22Rv1 (cell line): ENCODE data around the gene MAML3.

ENCODE experiments used
- CTCF ChIP-seq: fragments of 450-650 bp; IDR thresholded peaks from 2 replicates; pipeline ENCODE4 v1.5.1; 2017; ENCODE audit warnings: mild to moderate bottlenecking
- ZFX ChIP-seq: fragments of 450-650 bp; IDR thresholded peaks from 2 replicates; pipeline ENCODE4 v1.6.1; 2017; ENCODE audit warnings: antibody characterized with exemption, borderline replicate concordance

- no peak for TF ChIP-seq CTCF
- no peak for TF ChIP-seq ZFX
These were observed 468.8 kb downstream of the MAML3 start for GRCh38 chr4:139685180-139685579.
